Natural killer cell treated with Interleukin-12 subunit alpha and Interleukin-12 subunit beta and Interleukin-15 and Interleukin-18, amount 100 ng/mL, for 72 hours (primary cell): ENCODE results near the gene PHLDB3. TPM values are rescaled to one million over a fixed set of nuclear protein-coding genes. Genes with fewer than 3 reads are reported as not detected.

ENCODE experiments used
- ATAC-seq, 2 donors: fragments of 150-1000 bp; cut with Tn5 transposase in 1 of 2; sonication (Bioruptor Pico), chemical (Tn5 transposase) in 1 of 2; 2 replicates each; pipeline ENCODE4 v1.10.0; 2021
- DNase-seq: peaks from one replicate; pipeline ENCODE4 v3.0.0; 2022; ENCODE audit warnings: low spot score
- H3K27ac Mint-ChIP-seq, 2 donors: 1 replicate in 1 of 2; 2 replicates in 1 of 2; pipeline ENCODE4 v1.8.0; 2022; ENCODE audit warnings: mixed read lengths in 2 of 2, mild to moderate bottlenecking in 1 of 2, moderate library complexity in 1 of 2
- H3K27me3 Mint-ChIP-seq, 2 donors: 1 replicate in 1 of 2; 2 replicates in 1 of 2; pipeline ENCODE4 v1.8.0; 2022; ENCODE audit warnings: mixed read lengths in 2 of 2
- H3K36me3 Mint-ChIP-seq: one replicate; pipeline ENCODE4 v1.8.0; 2022; ENCODE audit warnings: mixed read lengths
- H3K4me1 Mint-ChIP-seq, 2 donors: 1 replicate in 1 of 2; 2 replicates in 1 of 2; pipeline ENCODE4 v1.8.0; 2022; ENCODE audit warnings: low read depth in 2 of 2, mixed read lengths in 2 of 2, mild to moderate bottlenecking in 1 of 2
- H3K4me3 Mint-ChIP-seq: one replicate; pipeline ENCODE4 v1.8.0; 2022; ENCODE audit warnings: mixed read lengths
- H3K9me3 Mint-ChIP-seq: 2 replicates; pipeline ENCODE4 v1.8.0; 2022; ENCODE audit warnings: mixed read lengths
- total RNA-seq, 2 donors: library from RNA; stranded (reverse); gene quantifications; one replicate each; pipeline ENCODE4 v1.2.3, GENCODE V29; 2022

Gene PHLDB3
- total RNA-seq, 2 donors from 2014 or later: 10.5 to 18.7 TPM

- no peak overlapping the region for H3K4me3 Mint-ChIP-seq
- no peaks in the 10 kb centered on the region for H3K27me3 Mint-ChIP-seq
- H3K36me3 Mint-ChIP-seq: peaks cover 6% of the 10 kb centered on the region
Measured at GRCh38 chr19:43499042-43499441, 5.5 kb downstream of the PHLDB3 start.

GRCh38 chr19:43498233-43498842, 6.2 kb downstream of the PHLDB3 start:
- H3K27ac Mint-ChIP-seq: peak overlapping the region in 1 of 2 donors; percentile 47

More at GRCh38 chr19:43499042-43499441, 5.5 kb downstream of the PHLDB3 start:
- Mint-ChIP-seq H3K4me1 (peaks cover 14 to 18% of the 10 kb centered on the region in 2 donors), H3K9me3 (no peaks in the 10 kb centered on the region), H3K27ac (no peak overlapping the region)
- no peak for ATAC-seq
- DNase-seq: no peak

GRCh38 chr19:43496960-43497359, 7.6 kb downstream of the PHLDB3 start:
- no peak for DNase-seq
- no peak for ATAC-seq
- Mint-ChIP-seq H3K4me1 (peaks cover 0 to 5% of the 10 kb centered on the region in 2 donors), H3K27ac (no peak overlapping the region), H3K9me3 (no peaks in the 10 kb centered on the region), H3K4me3 (no peak overlapping the region), H3K36me3 (peaks cover 6% of the 10 kb centered on the region), H3K27me3 (no peaks in the 10 kb centered on the region)

More at GRCh38 chr19:43498233-43498842, 6.2 kb downstream of the PHLDB3 start:
- no peak for ATAC-seq
- Mint-ChIP-seq H3K4me3 (no peak overlapping the region), H3K4me1 (peaks cover 7 to 12% of the 10 kb centered on the region in 2 donors), H3K27me3 (no peaks in the 10 kb centered on the region), H3K9me3 (no peaks in the 10 kb centered on the region), H3K36me3 (peaks cover 6% of the 10 kb centered on the region)
- DNase-seq: no peak

GRCh38 chr19:43495082-43495481, 9.5 kb downstream of the PHLDB3 start:
- Mint-ChIP-seq H3K4me3 (no peak overlapping the region), H3K27me3 (no peaks in the 10 kb centered on the region), H3K27ac (no peak overlapping the region), H3K9me3 (no peaks in the 10 kb centered on the region), H3K4me1 (peaks cover 0 to 3% of the 10 kb centered on the region in 2 donors), H3K36me3 (peaks cover 6% of the 10 kb centered on the region)
- ATAC-seq (no peak), DNase-seq (no peak)

GRCh38 chr19:43490759-43491158, 13.8 kb downstream of the PHLDB3 start:
- H3K36me3 Mint-ChIP-seq: no peaks in the 10 kb centered on the region
- H3K4me1 Mint-ChIP-seq: no peaks in the 10 kb centered on the region
- DNase-seq (no peak), ATAC-seq (no peak)
- no peaks in the 10 kb centered on the region for H3K9me3 Mint-ChIP-seq
- H3K27ac Mint-ChIP-seq: no peak overlapping the region
- no peak overlapping the region for H3K4me3 Mint-ChIP-seq
- H3K27me3 Mint-ChIP-seq: no peaks in the 10 kb centered on the region

GRCh38 chr19:43489979-43490599, 14.5 kb downstream of the PHLDB3 start:
- Mint-ChIP-seq H3K9me3 (no peaks in the 10 kb centered on the region), H3K27me3 (no peaks in the 10 kb centered on the region), H3K4me1 (no peaks in the 10 kb centered on the region), H3K27ac (no peak overlapping the region), H3K36me3 (no peaks in the 10 kb centered on the region), H3K4me3 (no peak overlapping the region)
- no peak for ATAC-seq
- no peak for DNase-seq

- Mint-ChIP-seq H3K9me3 (no peaks in the 10 kb centered on the region), H3K4me3 (no peak overlapping the region), H3K4me1 (no peaks in the 10 kb centered on the region), H3K27me3 (no peaks in the 10 kb centered on the region), H3K27ac (no peak overlapping the region), H3K36me3 (no peaks in the 10 kb centered on the region)
- no peak for DNase-seq
- no peak for ATAC-seq
Measured at GRCh38 chr19:43489310-43489709, 15.2 kb downstream of the PHLDB3 start.

GRCh38 chr19:43488179-43488578, 16.4 kb downstream of the PHLDB3 start:
- no peak overlapping the region for H3K4me3 Mint-ChIP-seq
- no peaks in the 10 kb centered on the region for H3K36me3 Mint-ChIP-seq
- no peaks in the 10 kb centered on the region for H3K27me3 Mint-ChIP-seq
- H3K9me3 Mint-ChIP-seq: no peaks in the 10 kb centered on the region
- ATAC-seq (no peak), DNase-seq (no peak)
- no peak overlapping the region for H3K27ac Mint-ChIP-seq
- no peaks in the 10 kb centered on the region for H3K4me1 Mint-ChIP-seq

- Mint-ChIP-seq H3K27ac (no peak overlapping the region), H3K27me3 (no peaks in the 10 kb centered on the region), H3K9me3 (no peaks in the 10 kb centered on the region), H3K4me1 (no peaks in the 10 kb centered on the region), H3K36me3 (no peaks in the 10 kb centered on the region), H3K4me3 (no peak overlapping the region)
- ATAC-seq (no peak), DNase-seq (no peak)
Measured at GRCh38 chr19:43486412-43486811, 18.1 kb downstream of the PHLDB3 start.

- Mint-ChIP-seq H3K36me3 (no peaks in the 10 kb centered on the region), H3K4me1 (no peaks in the 10 kb centered on the region), H3K27me3 (no peaks in the 10 kb centered on the region), H3K27ac (no peak overlapping the region), H3K4me3 (no peak overlapping the region), H3K9me3 (no peaks in the 10 kb centered on the region)
- DNase-seq (no peak), ATAC-seq (no peak)
Measured at GRCh38 chr19:43485951-43486350, 18.6 kb downstream of the PHLDB3 start.

GRCh38 chr19:43483281-43483680, 21.3 kb downstream of the PHLDB3 start:
- Mint-ChIP-seq H3K27ac (no peak overlapping the region), H3K4me1 (no peaks in the 10 kb centered on the region), H3K4me3 (no peak overlapping the region), H3K36me3 (no peaks in the 10 kb centered on the region), H3K9me3 (no peaks in the 10 kb centered on the region), H3K27me3 (no peaks in the 10 kb centered on the region)
- DNase-seq (no peak), ATAC-seq (no peak)

- Mint-ChIP-seq H3K4me3 (no peak overlapping the region), H3K27ac (no peak overlapping the region)
Measured at GRCh38 chr19:43482193-43482592, 22.4 kb downstream of the PHLDB3 start.

GRCh38 chr19:43481701-43482100, 22.8 kb downstream of the PHLDB3 start:
- DNase-seq (no peak), ATAC-seq (no peak)
- Mint-ChIP-seq H3K36me3 (no peaks in the 10 kb centered on the region), H3K9me3 (no peaks in the 10 kb centered on the region), H3K4me1 (no peaks in the 10 kb centered on the region), H3K4me3 (no peak overlapping the region), H3K27ac (no peak overlapping the region), H3K27me3 (no peaks in the 10 kb centered on the region)

More at GRCh38 chr19:43482193-43482592, 22.4 kb downstream of the PHLDB3 start:
- no peaks in the 10 kb centered on the region for H3K27me3 Mint-ChIP-seq
- no peaks in the 10 kb centered on the region for H3K4me1 Mint-ChIP-seq
- H3K36me3 Mint-ChIP-seq: no peaks in the 10 kb centered on the region
- H3K9me3 Mint-ChIP-seq: no peaks in the 10 kb centered on the region
- no peak for ATAC-seq
- no peak for DNase-seq

GRCh38 chr19:43480574-43480973, 24.0 kb downstream of the PHLDB3 start:
- H3K36me3 Mint-ChIP-seq: no peaks in the 10 kb centered on the region
- peaks cover under 1% of the 10 kb centered on the region for H3K9me3 Mint-ChIP-seq
- ATAC-seq: no peak

More at GRCh38 chr19:43480574-43480973, 24.0 kb downstream of the PHLDB3 start:
- H3K27me3 Mint-ChIP-seq: no peaks in the 10 kb centered on the region
- DNase-seq: no peak
- no peak overlapping the region for H3K4me3 Mint-ChIP-seq
- peaks cover under 1 to 3% of the 10 kb centered on the region in 2 donors for H3K4me1 Mint-ChIP-seq
- no peak overlapping the region for H3K27ac Mint-ChIP-seq
